H1 (cell line): ENCODE measurements around the gene NRN1L. TPM values are rescaled to one million over a fixed set of nuclear protein-coding genes. Genes with fewer than 3 reads are reported as not detected.

Source experiments
- ATF2 ChIP-seq: IDR thresholded peaks from 2 replicates; pipeline ENCODE4 v1.6.1; 2012; ENCODE audit warnings: low read length, inconsistent platforms
- MAX ChIP-seq: IDR thresholded peaks from 2 replicates; pipeline ENCODE4 v1.6.1; 2012; ENCODE audit warnings: inconsistent platforms
- SAP30 ChIP-seq: fragments of 300-600 bp; sonication (generic); IDR thresholded peaks from 2 replicates; pipeline ENCODE4 v1.7.1; 2012; ENCODE audit warnings: low read length, moderate library complexity, mild to moderate bottlenecking, inconsistent platforms; ENCODE audit not compliant: insufficient read depth, insufficient replicate concordance
- SIN3A ChIP-seq, 2 experiments: IDR thresholded peaks in 1 of 2; conservative IDR thresholded peaks in 1 of 2; 2 replicates each; pipeline ENCODE4 v1.6.1; 2011 to 2012; ENCODE audit warnings: low read length in 2 of 2, improper control_type of control experiment in 1 of 2, low read depth in 1 of 2, mild to moderate bottlenecking in 1 of 2
- polyA plus RNA-seq, 7 experiments: library from polyadenylated mRNA; depleted of rRNA in 3 of 7; stranded (reverse) in 5 of 7; unstranded in 2 of 7; fragments of >200 nt in 5 of 7; fragments of 200-250 nt in 2 of 7; gene quantifications; 1 replicate in 5 of 7; 2 replicates in 1 of 7; 4 replicates in 1 of 7; pipeline versions ENCODE4 v1.2.1 to v1.2.3, GENCODE V29; 2011 to 2013; ENCODE audit warnings: missing spikeins in 2 of 7, mixed read lengths in 2 of 7
- total RNA-seq: library from RNA; stranded (reverse); fragmentation: NEBNext Ultra II Directional; extraction: Animal tissue kit (Norgen Biotek cat#: 25700); gene quantifications from 2 replicates; pipeline ENCODE4 v1.2.1, GENCODE V29; 2021

NRN1L gene
- total and polyA plus RNA-seq, 2 of the 8 experiments (the other 6 are each of a cell fraction or from before 2014, with no cell fraction given): 4.1 to 35.2 TPM

GRCh38 chr16:67860589-67861398 lies 23.9 kb upstream of the NRN1L start (continued):
- TF ChIP-seq SAP30: no peak
- TF ChIP-seq SIN3A (conservative IDR thresholded peaks at IDR 0.05 in 1 of 2, IDR thresholded peaks at IDR 0.05 in 1 of 2; ENCODE audit: low read depth in 1 of 2, low read length in 2 of 2): no peak
- TF ChIP-seq ATF2: no peak
- no peak for TF ChIP-seq MAX
